Natural killer cell (primary cell): ENCODE measurements around the gene PHIP. TPM values are rescaled to one million over a fixed set of nuclear protein-coding genes. Genes with fewer than 3 reads are reported as not detected.

ENCODE experiments used
- ATAC-seq, 3 donors: fragments of 150-1000 bp in 2 of 3; fragments of 200-7000 bp in 1 of 3; cut with Tn5 transposase; 1 replicate in 1 of 3; 2 replicates in 2 of 3; pipeline ENCODE4 v1.10.0; 2021; ENCODE audit warnings: mild to moderate bottlenecking in 2 of 3, moderate library complexity in 2 of 3
- DNase-seq, 2 donors: peaks; one replicate each; pipeline versions ENCODE4 v3.0.0 to v3.0.0-alpha.2; 2013 to 2021; ENCODE audit warnings: mixed read lengths in 1 of 2
- H3K27ac ChIP-seq: one replicate; pipeline ENCODE4 v1.5.1; 2013; ENCODE audit warnings: mild to moderate bottlenecking, low read length
- H3K27me3 ChIP-seq: one replicate; pipeline ENCODE4 v1.6.1; 2013; ENCODE audit warnings: low read length; ENCODE audit not compliant: control insufficient read depth, insufficient read depth
- H3K36me3 ChIP-seq: one replicate; pipeline ENCODE4 v1.6.1; 2013; ENCODE audit warnings: low read length; ENCODE audit not compliant: control insufficient read depth, insufficient read depth
- H3K4me1 ChIP-seq: one replicate; pipeline ENCODE4 v1.6.1; 2013; ENCODE audit warnings: low read length; ENCODE audit not compliant: control insufficient read depth, insufficient read depth
- H3K4me3 ChIP-seq: one replicate; pipeline ENCODE4 v1.5.1; 2013; ENCODE audit warnings: low read length
- H3K9me3 ChIP-seq: one replicate; pipeline ENCODE4 v1.6.1; 2013; ENCODE audit warnings: low read length; ENCODE audit not compliant: control insufficient read depth, insufficient read depth
- H3K27ac Mint-ChIP-seq, 2 donors: one replicate each; pipeline ENCODE4 v1.8.0; 2022; ENCODE audit warnings: mild to moderate bottlenecking in 2 of 2, mixed read lengths in 2 of 2, moderate library complexity in 1 of 2
- H3K27me3 Mint-ChIP-seq, 2 donors: one replicate each; pipeline ENCODE4 v1.8.0; 2022; ENCODE audit warnings: low read depth in 2 of 2, mixed read lengths in 2 of 2
- H3K36me3 Mint-ChIP-seq: one replicate; pipeline ENCODE4 v1.8.0; 2022; ENCODE audit warnings: mixed read lengths
- H3K4me1 Mint-ChIP-seq, 2 donors: one replicate each; pipeline ENCODE4 v1.8.0; 2022; ENCODE audit warnings: mixed read lengths in 2 of 2
- H3K4me3 Mint-ChIP-seq: one replicate; pipeline ENCODE4 v1.8.0; 2022; ENCODE audit warnings: mild to moderate bottlenecking, moderate library complexity, mixed read lengths
- H3K9me3 Mint-ChIP-seq, 2 donors: one replicate each; pipeline ENCODE4 v1.8.0; 2022; ENCODE audit warnings: mixed read lengths in 2 of 2
- CTCF ChIP-seq: fragments of 200-600 bp; IDR thresholded peaks from one replicate; pipeline ENCODE4 v1.8.0; 2022; ENCODE audit warnings: antibody characterized with exemption
- WGBS: methylation state at CpG from one replicate; pipeline ENCODE4 v1.1.7; 2013; ENCODE audit warnings: missing lambda C conversion rate; ENCODE audit not compliant: insufficient coverage; 5-methylcytosine and 5-hydroxymethylcytosine counted together
- intact Hi-C: fragments of 100-400 bp; cut with micrococcal nuclease; formaldehyde crosslinking; loops from one replicate; pipeline ENCODE4 v1.14.2; 2022
- total RNA-seq, 4 donors: library from RNA; stranded (reverse); fragments of 120-200 nt in 1 of 4; gene quantifications; one replicate each; pipeline versions ENCODE4 v1.2.3 to v1.2.4, GENCODE V29; 2013 to 2022

The PHIP gene
- total RNA-seq, 3 donors from 2014 or later (not counting 1 experiment from before 2014, with no cell fraction given) = 38.5 to 45.6 (median 42.5) TPM

- Histone ChIP-seq H3K9me3 (peaks cover 8% of the 10 kb centered on the region), H3K4me1 (no peaks in the 10 kb centered on the region), H3K36me3 (no peaks in the 10 kb centered on the region), H3K4me3 (no peak overlapping the region), H3K27me3 (no peaks in the 10 kb centered on the region), H3K27ac (no peak overlapping the region)
- Mint-ChIP-seq H3K27me3 (peaks cover 0 to 9% of the 10 kb centered on the region in 2 donors), H3K27ac (no peak overlapping the region), H3K36me3 (peaks cover 22% of the 10 kb centered on the region), H3K9me3 (peaks cover 8 to 16% of the 10 kb centered on the region in 2 donors), H3K4me1 (no peaks in the 10 kb centered on the region), H3K4me3 (no peak overlapping the region)
- TF ChIP-seq CTCF = no peak
- no peak for ATAC-seq
- DNase-seq = no peak
- intact Hi-C loops = no loop called here
- WGBS = 91% methylated on average over 1 of the region's 1 CpG
Observed at GRCh38 chr6:78917788-78918187, 160.3 kb downstream of the PHIP start.

- no peak for DNase-seq
- Mint-ChIP-seq H3K36me3 (peaks cover 28% of the 10 kb centered on the region), H3K4me3 (no peak overlapping the region), H3K27ac (no peak overlapping the region), H3K9me3 (peaks cover 5 to 12% of the 10 kb centered on the region in 2 donors), H3K4me1 (peaks cover under 1 to 3% of the 10 kb centered on the region in 2 donors), H3K27me3 (peaks cover 9 to 10% of the 10 kb centered on the region in 2 donors)
- Histone ChIP-seq H3K27ac (no peak overlapping the region), H3K4me1 (no peaks in the 10 kb centered on the region), H3K4me3 (no peak overlapping the region), H3K27me3 (peaks cover 2% of the 10 kb centered on the region), H3K36me3 (no peaks in the 10 kb centered on the region), H3K9me3 (peaks cover 5% of the 10 kb centered on the region)
- ATAC-seq = no peak
- WGBS = 90% methylated on average over 3 of the region's 3 CpGs
- intact Hi-C loops = no loop called here
- TF ChIP-seq CTCF = no peak
Observed at GRCh38 chr6:78916411-78916810, 161.6 kb downstream of the PHIP start.

- peaks cover 11 to 16% of the 10 kb centered on the region in 2 donors for H3K4me1 Mint-ChIP-seq
- Histone ChIP-seq H3K4me3 (no peak overlapping the region), H3K4me1 (no peaks in the 10 kb centered on the region), H3K27ac (no peak overlapping the region), H3K9me3 (no peaks in the 10 kb centered on the region), H3K27me3 (peaks cover 11% of the 10 kb centered on the region), H3K36me3 (no peaks in the 10 kb centered on the region)
- H3K27ac Mint-ChIP-seq = no peak overlapping the region
- H3K9me3 Mint-ChIP-seq = peaks cover under 1% of the 10 kb centered on the region in 2 donors
- ATAC-seq (no peak), DNase-seq (no peak)
- H3K27me3 Mint-ChIP-seq = peaks cover 20 to 31% of the 10 kb centered on the region in 2 donors
- TF ChIP-seq CTCF = no peak
- WGBS = 80% methylated on average over 9 of the region's 9 CpGs
- intact Hi-C loops = no loop called here
- peak overlapping the region; percentile 55 for H3K4me3 Mint-ChIP-seq
- peaks cover 14% of the 10 kb centered on the region for H3K36me3 Mint-ChIP-seq
Observed at GRCh38 chr6:78911218-78911940, 166.7 kb downstream of the PHIP start.
